ENCODE measurements around the gene CPT1C.

Gene CPT1C

DNA sequence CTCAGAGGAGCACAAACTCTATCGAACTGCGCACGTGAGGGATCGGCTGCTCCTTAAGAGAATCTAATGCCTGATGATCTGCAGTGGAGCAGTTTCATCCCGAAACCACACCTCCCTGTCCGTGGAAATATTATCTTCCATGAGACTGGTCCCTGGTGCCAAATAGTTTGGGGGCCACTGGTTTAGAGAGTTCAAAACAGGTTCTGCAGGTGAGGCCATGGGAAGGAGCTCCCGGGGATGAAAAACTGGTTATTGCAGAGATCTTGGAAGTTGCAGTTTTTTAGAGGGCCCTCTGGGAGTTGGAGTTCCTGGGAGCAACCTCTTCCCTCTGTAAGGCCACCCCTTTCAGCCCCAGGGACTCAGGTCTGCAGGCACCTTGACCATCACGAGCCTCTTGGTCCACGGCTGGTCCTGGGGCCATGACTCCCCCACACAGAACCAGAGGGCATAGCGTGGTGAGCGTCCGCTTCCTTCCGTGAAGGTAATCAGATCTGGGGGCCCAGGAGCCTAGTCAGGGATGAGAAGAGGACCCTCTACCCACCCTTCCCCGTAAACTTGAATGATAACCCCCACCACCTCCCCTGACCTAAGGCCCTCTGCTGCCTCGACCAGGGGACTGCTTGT lies 30.5 kb upstream of the CPT1C start:
- no peak for DNase-seq (ENCODE audit: low spot score)

GRCh38 chr19:49662011-49662410 lies 28.9 kb upstream of the CPT1C start:
- DNase-seq (ENCODE audit: low spot score): no peak

DNA sequence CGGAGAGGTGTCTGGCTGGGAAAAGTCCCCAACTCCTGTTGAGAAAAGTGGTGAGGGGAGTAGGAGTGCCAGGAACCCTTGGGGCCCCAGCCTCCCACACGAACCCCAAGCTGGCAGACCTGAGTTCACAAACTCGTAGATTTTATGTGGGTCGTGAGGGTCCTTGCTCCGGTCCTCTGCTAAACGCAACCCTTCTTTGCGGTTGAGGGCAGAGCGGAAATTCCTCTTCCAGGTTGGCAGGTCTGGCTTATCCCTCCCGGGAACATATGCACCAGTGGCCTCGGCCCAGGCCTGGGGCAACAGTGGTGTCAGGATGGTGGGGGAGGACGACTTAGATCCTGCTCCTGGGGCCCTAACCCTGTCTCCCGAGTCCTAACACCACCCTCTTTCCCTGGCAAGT lies 27.7 kb upstream of the CPT1C start:
- no peak for DNase-seq (ENCODE audit: low spot score)

GRCh38 chr19:49664171-49665035 lies 26.5 kb upstream of the CPT1C start:
- peak; percentile 49 for DNase-seq (ENCODE audit: low spot score)

DNA sequence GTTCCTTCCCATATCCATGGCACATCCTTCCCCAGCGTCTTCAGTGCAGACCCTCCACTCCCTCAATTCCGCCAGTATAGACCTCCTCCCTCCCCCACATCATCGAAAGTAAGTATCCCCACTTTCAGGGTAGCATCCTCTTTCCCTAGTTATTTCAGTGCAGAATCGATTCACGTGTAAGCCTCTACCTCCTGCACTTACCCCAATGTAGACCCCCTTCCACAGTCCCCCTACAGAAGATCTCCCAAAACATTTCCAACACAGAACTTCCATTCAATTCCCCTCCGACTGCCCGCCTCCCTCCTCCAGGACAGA lies 25.9 kb upstream of the CPT1C start:
- DNase-seq (ENCODE audit: low spot score): no peak

DNA sequence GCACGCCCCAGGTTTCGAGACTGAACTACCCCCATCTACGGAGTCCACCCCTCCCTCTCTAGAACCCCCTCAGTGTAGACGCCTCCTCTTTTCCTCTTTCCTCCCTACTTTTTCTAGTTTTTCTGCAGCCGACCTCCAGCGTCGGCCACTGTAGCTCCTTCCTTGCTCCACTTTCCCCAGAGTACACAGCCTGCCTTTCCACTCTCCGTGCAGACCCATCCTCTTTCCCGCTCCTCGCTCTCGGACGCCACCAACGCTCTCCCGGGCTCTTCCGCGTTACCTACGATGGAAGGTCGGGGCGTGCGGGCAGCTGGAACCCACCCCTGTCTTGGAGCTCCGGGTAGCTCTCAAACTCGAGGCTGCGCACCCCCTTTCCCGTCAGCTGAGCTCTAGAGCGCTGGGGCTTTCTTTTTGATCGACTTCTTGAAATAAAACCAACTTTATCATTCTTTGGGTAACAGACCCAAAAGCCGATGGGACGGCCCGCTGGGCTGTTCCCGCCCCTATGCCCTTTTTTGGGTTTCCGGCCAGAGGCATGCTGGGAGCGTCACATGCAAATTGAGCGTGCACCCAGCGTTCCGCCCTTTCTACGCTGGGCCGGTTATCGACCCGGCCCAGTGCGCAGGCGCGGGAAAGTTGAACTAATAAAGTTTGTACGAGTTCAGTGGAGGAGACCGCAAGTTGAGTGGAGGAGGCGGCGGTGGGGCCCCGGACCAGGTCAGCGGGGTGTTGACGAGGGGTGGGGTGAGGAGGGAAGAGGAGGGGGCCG lies 25.4 kb upstream of the CPT1C start, which contains the start of the genes BCL2L12 and IRF3:
BCL2L12 (plus strand) TSS at position 583 of the 769 bp plus-strand sequence. CDS start 760 bp downstream, outside the sequence.
IRF3 (minus strand) TSS at position 507 of the 769 bp plus-strand sequence. CDS start 1,019 bp downstream, outside the sequence.
- DNase-seq (ENCODE audit: low spot score): peak; percentile 85

GRCh38 chr19:49666120-49666444 lies 24.8 kb upstream of the CPT1C start:
- DNase-seq (ENCODE audit: low spot score): no peak

DNA sequence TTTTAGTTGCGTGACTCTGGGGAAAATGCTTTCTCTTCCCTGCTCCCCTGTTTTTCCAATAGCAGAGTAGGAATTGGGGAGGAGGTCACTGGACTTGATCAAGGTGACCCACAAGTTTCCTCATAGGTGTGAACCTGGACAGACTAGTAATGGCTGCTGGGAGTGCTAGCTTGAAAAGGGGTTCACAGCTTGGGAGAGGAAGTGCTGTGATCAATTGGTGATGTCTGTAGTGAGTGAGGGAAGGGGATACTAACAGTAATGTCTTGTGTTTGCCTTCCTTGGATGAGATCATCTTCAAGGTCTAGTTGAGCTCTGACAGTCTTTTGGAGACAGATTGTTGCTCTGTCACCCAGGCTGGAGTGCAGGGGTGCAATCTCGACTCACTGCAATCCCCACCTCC lies 23.4 kb upstream of the CPT1C start:
- DNase-seq (ENCODE audit: low spot score): no peak

- DNase-seq (ENCODE audit: low spot score): no peak
Measured at GRCh38 chr19:49669516-49669915, 21.4 kb upstream of the CPT1C start.

DNA sequence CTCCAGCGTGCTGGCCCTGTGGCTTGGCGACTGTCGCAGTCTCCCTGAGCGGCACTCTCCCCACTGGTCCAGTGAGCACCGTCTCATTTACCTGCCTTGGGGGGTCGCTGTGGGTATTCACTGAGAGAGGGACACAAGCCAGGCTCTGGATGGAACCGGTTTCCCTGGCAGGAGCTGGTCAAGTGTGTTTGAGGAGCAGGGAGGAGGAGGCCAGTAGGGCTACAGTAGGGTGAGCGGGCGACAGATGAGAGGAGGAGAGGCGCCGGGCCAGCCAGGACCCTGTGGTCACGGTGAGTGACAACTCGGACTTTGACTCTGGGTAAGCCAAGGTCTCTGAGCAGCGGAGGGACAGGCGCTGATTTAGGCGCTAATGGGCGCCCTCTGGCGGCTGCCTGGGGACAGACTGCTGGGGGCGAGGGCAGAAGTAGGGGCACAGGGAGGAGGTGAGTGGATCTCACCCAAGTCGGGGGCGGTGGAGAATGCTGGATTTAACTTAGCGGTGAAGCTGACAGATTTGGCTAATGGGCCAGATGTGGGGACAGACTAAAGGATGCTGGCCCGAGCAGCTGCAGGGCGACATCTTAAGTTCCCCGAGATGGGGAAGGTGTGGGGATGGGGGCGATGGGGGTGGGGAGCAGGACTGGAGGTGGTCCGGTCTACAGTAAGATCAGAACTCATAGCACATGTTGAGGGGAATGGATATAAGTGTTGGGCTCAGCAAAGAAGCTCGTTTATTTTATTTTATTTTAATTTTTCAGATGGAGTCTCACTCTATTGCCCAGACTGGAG lies 18.6 kb upstream of the CPT1C start:
- peak; percentile 79 for DNase-seq (ENCODE audit: low spot score)

- DNase-seq (ENCODE audit: low spot score): peak; percentile 88
Measured at GRCh38 chr19:49676136-49676783, 14.7 kb upstream of the CPT1C start.

- DNase-seq (ENCODE audit: low spot score): peak; percentile 98
Measured at GRCh38 chr19:49676784-49677230, 14.1 kb upstream of the CPT1C start.

DNA sequence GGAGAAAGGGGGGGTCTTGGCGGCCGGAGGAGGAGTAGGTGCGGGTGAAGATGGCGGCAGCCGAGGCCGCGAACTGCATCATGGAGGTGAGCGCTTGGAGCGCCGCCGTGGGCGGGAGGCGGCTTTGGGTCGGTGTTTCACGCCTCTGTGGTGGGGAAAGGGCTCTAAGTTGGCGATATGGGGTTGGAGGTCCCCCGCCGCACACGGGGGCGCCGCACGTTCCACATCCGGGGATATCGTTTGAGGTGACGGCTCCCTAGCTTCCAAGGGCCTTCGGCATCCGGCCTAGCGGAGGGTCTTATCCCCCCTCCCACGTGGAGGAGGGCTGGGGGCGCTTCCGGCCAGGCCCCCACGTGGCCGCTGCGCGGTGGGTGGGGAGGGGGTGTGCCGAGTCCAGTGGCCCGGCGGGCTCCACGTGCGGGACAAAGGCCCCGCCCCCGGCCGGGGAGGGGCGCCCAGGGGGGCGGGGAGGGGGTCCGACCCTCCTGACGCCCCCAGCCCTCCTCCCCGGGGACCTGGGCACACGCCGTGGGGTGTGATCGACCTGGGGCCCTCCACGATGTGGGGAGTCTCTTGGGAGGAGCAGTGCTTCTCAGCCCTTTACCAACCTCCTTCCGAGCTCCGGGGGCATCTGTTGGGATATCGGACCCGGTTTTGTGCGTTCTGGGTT lies 13.6 kb upstream of the CPT1C start, which contains the start of gene PRMT1:
PRMT1 (plus strand) TSS at position 41 of the 670 bp plus-strand sequence; CDS start at position 51, 10 bp downstream.
- DNase-seq (ENCODE audit: low spot score): peak; percentile 68

GRCh38 chr19:49677901-49678674 lies 12.8 kb upstream of the CPT1C start:
- DNase-seq (ENCODE audit: low spot score): peak; percentile 82

DNA sequence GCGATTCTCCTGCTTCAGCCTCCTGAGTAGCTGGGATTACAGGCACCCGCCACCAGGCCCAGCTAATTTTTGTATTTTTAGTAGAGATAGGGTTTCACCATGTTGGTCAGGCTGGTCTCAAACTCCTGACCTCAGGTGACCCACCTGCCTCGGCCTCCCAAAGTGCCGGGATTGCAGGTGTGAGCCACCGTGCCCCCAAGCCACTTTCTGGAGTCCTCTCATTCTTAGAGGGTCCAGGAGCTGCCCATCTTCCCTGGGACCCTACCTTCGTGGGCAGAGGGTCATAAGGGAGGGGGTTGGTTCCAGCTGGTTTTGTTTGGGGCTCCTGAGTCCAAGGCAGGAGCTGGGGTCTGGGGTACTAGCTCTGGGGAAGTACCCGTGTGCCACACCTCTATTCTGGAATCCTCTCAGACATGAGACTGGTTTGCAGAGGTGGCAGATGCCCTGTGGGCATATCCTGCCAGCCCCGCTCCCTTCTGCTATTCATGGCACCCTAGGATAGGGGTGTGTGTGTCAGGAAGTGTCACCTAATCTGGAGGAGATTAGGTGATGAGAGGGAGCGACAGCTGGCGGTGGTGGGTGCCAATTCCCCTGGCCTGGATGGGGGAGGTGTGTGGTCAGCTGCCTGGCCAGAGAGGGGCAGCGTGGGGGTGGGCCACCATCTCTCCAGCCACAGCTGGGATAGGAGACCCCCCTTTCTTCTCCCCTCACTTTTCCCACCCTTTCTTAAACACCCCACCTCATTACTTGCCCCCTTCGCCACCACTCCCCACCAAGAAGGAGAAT lies 11.7 kb upstream of the CPT1C start:
- DNase-seq (ENCODE audit: low spot score): no peak

DNA sequence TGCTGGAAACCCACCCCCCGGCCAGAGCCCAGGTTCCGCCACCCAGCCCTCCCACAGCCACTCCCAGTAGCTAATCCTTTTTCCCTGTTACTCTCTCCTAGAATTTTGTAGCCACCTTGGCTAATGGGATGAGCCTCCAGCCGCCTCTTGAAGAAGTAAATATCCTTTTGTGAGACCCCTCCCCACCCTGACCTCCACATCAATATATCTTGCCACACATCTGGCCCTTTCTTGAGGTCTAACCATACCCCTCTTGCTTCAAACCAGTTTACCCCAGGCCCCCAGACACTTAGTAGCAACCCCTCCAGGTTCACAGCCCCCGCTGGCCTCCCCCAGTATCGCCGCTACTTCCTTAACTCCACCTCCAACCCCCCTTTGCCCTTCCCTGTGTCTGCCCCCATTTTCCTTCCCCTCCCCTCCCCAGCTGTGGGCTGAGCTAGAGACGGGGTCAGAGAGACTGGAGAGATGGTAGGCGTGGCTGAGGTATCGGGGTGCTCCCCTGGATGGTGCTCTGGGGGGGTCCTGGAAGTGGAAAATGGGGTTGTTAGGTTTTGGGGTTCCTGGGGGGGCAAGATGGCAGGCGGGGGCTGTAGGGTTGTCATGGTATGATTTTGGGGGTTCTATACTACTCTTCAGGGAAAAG lies 11.0 kb upstream of the CPT1C start:
- DNase-seq (ENCODE audit: low spot score): no peak

DNA sequence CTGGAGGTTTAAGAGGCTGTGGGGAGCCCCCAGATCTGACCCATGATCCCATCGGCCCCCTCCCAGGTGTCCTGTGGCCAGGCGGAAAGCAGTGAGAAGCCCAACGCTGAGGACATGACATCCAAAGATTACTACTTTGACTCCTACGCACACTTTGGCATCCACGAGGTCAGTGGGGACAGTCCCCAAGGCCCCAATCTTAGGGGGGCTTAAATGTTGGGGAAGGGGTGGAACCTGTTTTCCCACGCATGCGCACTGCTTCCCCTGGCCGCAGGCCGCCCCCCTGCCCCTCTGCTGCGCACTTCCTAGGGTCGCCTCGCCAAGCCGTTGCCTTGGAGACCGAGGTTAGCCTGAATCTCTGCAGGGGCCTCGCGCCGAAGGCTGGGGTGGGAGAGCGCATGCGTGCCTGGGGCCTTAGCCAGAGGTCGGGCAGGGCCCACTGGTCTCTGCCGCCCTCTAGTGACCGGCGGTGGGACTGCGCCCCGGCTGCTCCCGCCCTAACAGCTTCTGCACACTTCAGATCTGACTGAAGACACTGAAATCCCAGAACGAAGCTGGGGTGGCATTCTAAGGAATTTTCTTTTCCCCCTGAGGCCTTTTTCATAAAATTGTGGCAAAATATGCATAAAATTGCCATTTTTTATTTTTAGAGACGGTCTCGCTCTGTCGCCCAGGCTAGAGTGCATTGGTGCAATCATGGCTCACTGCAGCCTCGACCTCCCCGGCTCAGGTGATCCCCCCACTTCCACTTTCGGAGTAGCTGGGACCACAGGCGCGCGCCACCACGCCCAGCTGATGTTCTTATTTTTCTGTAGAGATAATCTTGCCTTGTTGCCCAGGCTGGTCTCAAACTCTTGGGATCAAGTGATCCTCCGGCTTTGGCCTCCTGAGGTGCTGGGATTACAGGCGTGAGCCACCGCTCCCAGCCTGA lies 10.2 kb upstream of the CPT1C start:
- peak; percentile 89 for DNase-seq (ENCODE audit: low spot score)

All from SK-N-DZ (cell line).